Activated naive CD4-positive, alpha-beta T cell treated with anti-CD3 and anti-CD28 coated beads for 36 hours (primary cell): ENCODE measurements around the gene PEDS1. TPM values are rescaled to one million over a fixed set of nuclear protein-coding genes. Genes with fewer than 3 reads are reported as not detected.
A peak's percentile ranks its signal among the peaks of the same experiment; 100 is the strongest.
"Not testable (repeated sequence)": the region's sequence is repeated elsewhere in the genome, so short reads cannot be mapped to it uniquely, and the experiment has no call there.

Experiments
- CTCF ChIA-PET: fragments of 350-600 bp; sonication (Branson Sonifier 250); formaldehyde crosslinking; loops from one replicate; lab custom pipeline; 2021; ENCODE audit warnings: antibody characterized with exemption; lab: Charles Lee
- DNase-seq: peaks from one replicate; pipeline ENCODE4 v3.0.0-alpha.2; 2020
- H3K27ac Mint-ChIP-seq: one replicate; pipeline ENCODE4 v1.8.0; 2021; ENCODE audit warnings: mild to moderate bottlenecking, mixed read lengths
- H3K27me3 Mint-ChIP-seq: one replicate; pipeline ENCODE4 v1.8.0; 2021; ENCODE audit warnings: low read depth, mixed read lengths
- H3K36me3 Mint-ChIP-seq: one replicate; pipeline ENCODE4 v1.8.0; 2021; ENCODE audit warnings: low read depth, mixed read lengths
- H3K4me1 Mint-ChIP-seq: one replicate; pipeline ENCODE4 v1.8.0; 2021; ENCODE audit warnings: low read depth, mixed read lengths
- H3K4me3 Mint-ChIP-seq: one replicate; pipeline ENCODE4 v1.8.0; 2021; ENCODE audit warnings: mild to moderate bottlenecking, moderate library complexity, mixed read lengths
- H3K9me3 Mint-ChIP-seq: one replicate; pipeline ENCODE4 v1.8.0; 2021; ENCODE audit warnings: mixed read lengths
- intact Hi-C: fragments of 100-400 bp; cut with micrococcal nuclease; formaldehyde crosslinking; loops from one replicate; pipeline ENCODE4 v1.15.1; 2023
- total RNA-seq, 2 experiments: library from RNA; stranded (reverse); gene quantifications; one replicate each; pipeline ENCODE4 v1.2.3, GENCODE V29; 2021

The PEDS1 gene
- total RNA-seq, 2 experiments from 2014 or later = 10.4 to 11.2 TPM

- Mint-ChIP-seq H3K9me3 (no peaks in the 10 kb centered on the region), H3K4me1 (peaks cover 14% of the 10 kb centered on the region), H3K36me3 (peaks cover 16% of the 10 kb centered on the region), H3K27me3 (peaks cover 15% of the 10 kb centered on the region), H3K27ac (no peak overlapping the region), H3K4me3 (no peak overlapping the region)
- CTCF ChIA-PET = interaction anchor here (1.0 to 11.5 kb wide), 6 partner anchors 10 to 386 kb away, joined by 3 to 171 read pairs (median 4); partner anchors contain the start of gene SNAI1
- no peak for DNase-seq
- intact Hi-C loops = no loop called here
These were observed 35.6 kb upstream of the PEDS1 start for GRCh38 chr20:50188879-50189680.

- no peak for DNase-seq
- no peak overlapping the region for H3K4me3 Mint-ChIP-seq
- peaks cover 17% of the 10 kb centered on the region for H3K27me3 Mint-ChIP-seq
- intact Hi-C loops = no loop called here
- H3K9me3 Mint-ChIP-seq = no peaks in the 10 kb centered on the region
- CTCF ChIA-PET = interaction anchor here (0.8 to 11.5 kb wide), 11 partner anchors 9 to 387 kb away, joined by 3 to 171 read pairs (median 3); partner anchors contain the start of gene SNAI1
- no peak overlapping the region for H3K27ac Mint-ChIP-seq
- H3K4me1 Mint-ChIP-seq = peaks cover 6% of the 10 kb centered on the region
- peaks cover 11% of the 10 kb centered on the region for H3K36me3 Mint-ChIP-seq
These were observed 34.8 kb upstream of the PEDS1 start for GRCh38 chr20:50188287-50188688.

- peaks cover 2% of the 10 kb centered on the region for H3K4me1 Mint-ChIP-seq
- H3K27me3 Mint-ChIP-seq = peaks cover 20% of the 10 kb centered on the region
- CTCF ChIA-PET = interaction anchor here (0.8 to 11.5 kb wide), 11 partner anchors 8 to 551 kb away, joined by 3 to 171 read pairs (median 3); no protein-coding TSS in a partner anchor
- H3K27ac Mint-ChIP-seq = no peak overlapping the region
- peaks cover 3% of the 10 kb centered on the region for H3K36me3 Mint-ChIP-seq
- no peak for DNase-seq
- intact Hi-C loops = no loop called here
- no peak overlapping the region for H3K4me3 Mint-ChIP-seq
- H3K9me3 Mint-ChIP-seq = no peaks in the 10 kb centered on the region
These were observed 34.0 kb upstream of the PEDS1 start for GRCh38 chr20:50187403-50188051.

- Mint-ChIP-seq H3K4me3 (no peak overlapping the region), H3K4me1 (peaks cover 2% of the 10 kb centered on the region), H3K27ac (no peak overlapping the region), H3K27me3 (peaks cover 20% of the 10 kb centered on the region), H3K9me3 (no peaks in the 10 kb centered on the region), H3K36me3 (no peaks in the 10 kb centered on the region)
- CTCF ChIA-PET = interaction anchor here (0.8 to 11.5 kb wide), 5 partner anchors 14 to 552 kb away, joined by 3 to 171 read pairs (median 3); no protein-coding TSS in a partner anchor
- DNase-seq = no peak
- intact Hi-C loops = loop anchor here (1.0 kb wide), 3 partner anchors 273 to 449 kb away; no protein-coding TSS in a partner anchor
These were observed 33.5 kb upstream of the PEDS1 start for GRCh38 chr20:50186987-50187402.

GRCh38 chr20:50186151-50186885 lies 32.8 kb upstream of the PEDS1 start:
- intact Hi-C loops = loop anchor here (1.0 kb wide), 3 partner anchors 274 to 450 kb away; no protein-coding TSS in a partner anchor
- H3K27ac Mint-ChIP-seq = no peak overlapping the region
- CTCF ChIA-PET = interaction anchor here (0.7 to 11.5 kb wide), 9 partner anchors 11 to 450 kb away, joined by 3 to 171 read pairs (median 3); no protein-coding TSS in a partner anchor
- peak; percentile 95 for DNase-seq
- no peak overlapping the region for H3K4me3 Mint-ChIP-seq
- H3K4me1 Mint-ChIP-seq = peaks cover 2% of the 10 kb centered on the region
- peaks cover 20% of the 10 kb centered on the region for H3K27me3 Mint-ChIP-seq
- no peaks in the 10 kb centered on the region for H3K36me3 Mint-ChIP-seq
- H3K9me3 Mint-ChIP-seq = no peaks in the 10 kb centered on the region

- peaks cover 2% of the 10 kb centered on the region for H3K4me1 Mint-ChIP-seq
- DNase-seq = no peak
- no peak overlapping the region for H3K4me3 Mint-ChIP-seq
- H3K36me3 Mint-ChIP-seq = no peaks in the 10 kb centered on the region
- H3K27ac Mint-ChIP-seq = no peak overlapping the region
- CTCF ChIA-PET = interaction anchor here (0.6 to 11.5 kb wide), 10 partner anchors 10 to 451 kb away, joined by 3 to 171 read pairs (median 3); no protein-coding TSS in a partner anchor
- intact Hi-C loops = no loop called here
- no peaks in the 10 kb centered on the region for H3K9me3 Mint-ChIP-seq
- H3K27me3 Mint-ChIP-seq = peaks cover 20% of the 10 kb centered on the region
These were observed 31.9 kb upstream of the PEDS1 start for GRCh38 chr20:50185426-50185825.

- Mint-ChIP-seq H3K9me3 (no peaks in the 10 kb centered on the region), H3K4me1 (peaks cover 2% of the 10 kb centered on the region), H3K36me3 (no peaks in the 10 kb centered on the region), H3K4me3 (no peak overlapping the region), H3K27ac (no peak overlapping the region), H3K27me3 (peaks cover 20% of the 10 kb centered on the region)
- intact Hi-C loops = no loop called here
- CTCF ChIA-PET = interaction anchor here (0.7 to 11.5 kb wide), 7 partner anchors 16 to 287 kb away, joined by 3 to 171 read pairs (median 5); no protein-coding TSS in a partner anchor
- DNase-seq = no peak
These were observed 28.8 kb upstream of the PEDS1 start for GRCh38 chr20:50182346-50182745.

- H3K27me3 Mint-ChIP-seq = peaks cover 20% of the 10 kb centered on the region
- no peaks in the 10 kb centered on the region for H3K9me3 Mint-ChIP-seq
- peaks cover under 1% of the 10 kb centered on the region for H3K4me1 Mint-ChIP-seq
- H3K36me3 Mint-ChIP-seq = no peaks in the 10 kb centered on the region
- DNase-seq = no peak
- H3K4me3 Mint-ChIP-seq = no peak overlapping the region
- intact Hi-C loops = no loop called here
- CTCF ChIA-PET = interaction anchor here (0.6 to 11.5 kb wide), 8 partner anchors 12 to 438 kb away, joined by 3 to 171 read pairs (median 6); no protein-coding TSS in a partner anchor
- no peak overlapping the region for H3K27ac Mint-ChIP-seq
These were observed 27.8 kb upstream of the PEDS1 start for GRCh38 chr20:50181344-50181743.

GRCh38 chr20:50178672-50179071 lies 25.1 kb upstream of the PEDS1 start:
- not testable (repeated sequence) for H3K27ac Mint-ChIP-seq

GRCh38 chr20:50175938-50176933 lies 22.7 kb upstream of the PEDS1 start:
- Mint-ChIP-seq H3K36me3 (no peaks in the 10 kb centered on the region), H3K27ac (no peak overlapping the region), H3K4me3 (no peak overlapping the region), H3K9me3 (no peaks in the 10 kb centered on the region), H3K27me3 (peaks cover 9% of the 10 kb centered on the region), H3K4me1 (peaks cover 4% of the 10 kb centered on the region)
- intact Hi-C loops = no loop called here
- no peak for DNase-seq
- CTCF ChIA-PET = interaction anchor here (0.6 to 6.1 kb wide), 8 partner anchors 9 to 573 kb away, joined by 3 to 55 read pairs (median 6); no protein-coding TSS in a partner anchor

More at GRCh38 chr20:50178672-50179071, 25.1 kb upstream of the PEDS1 start:
- CTCF ChIA-PET = interaction anchor here (0.5 to 6.1 kb wide), 26 partner anchors 9 to 326 kb away, joined by 3 to 55 read pairs (median 6); partner anchors contain the start of genes CEBPB and PEDS1
- intact Hi-C loops = loop anchor here (1.0 to 2.0 kb wide), 3 partner anchors 58 to 199 kb away; no protein-coding TSS in a partner anchor
- not testable (repeated sequence) for H3K4me1 Mint-ChIP-seq, DNase-seq, H3K27me3 Mint-ChIP-seq, H3K9me3 Mint-ChIP-seq, H3K36me3 Mint-ChIP-seq, H3K4me3 Mint-ChIP-seq
